GM12874 (cell line): Measurements from ENCODE around the gene DSTN.

Source experiments
- CTCF ChIP-seq: IDR thresholded peaks from 2 replicates; pipeline ENCODE4 v1.5.1; 2011; ENCODE audit warnings: low read depth, mild to moderate bottlenecking, control low read depth, low read length, moderate library complexity; ENCODE audit not compliant: insufficient read depth

Gene DSTN

DNA sequence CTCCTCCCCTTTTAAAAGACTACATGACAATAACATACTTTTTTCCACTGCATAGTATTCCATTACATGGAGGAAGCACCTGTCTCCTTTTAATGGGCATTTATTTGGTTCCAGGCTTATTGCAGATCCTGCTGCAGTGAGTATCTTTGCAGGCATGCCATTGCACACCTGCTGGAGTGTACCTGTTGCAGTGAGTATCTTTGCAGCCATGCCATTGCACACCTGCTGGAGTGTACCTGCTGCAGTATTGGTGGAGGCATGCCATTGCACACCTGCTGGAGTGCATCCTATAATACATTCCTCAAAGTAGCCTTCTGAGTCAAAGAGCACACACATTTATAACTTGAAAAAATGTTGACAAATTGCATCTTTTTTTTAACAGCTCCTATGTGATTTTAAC, 40.3 kb upstream of the DSTN start:
- TF ChIP-seq CTCF: no peak

GRCh38 chr20:17530153-17530552, 39.7 kb upstream of the DSTN start:
- TF ChIP-seq CTCF: no peak

GRCh38 chr20:17530716-17531664, 38.9 kb upstream of the DSTN start, which contains the start of gene BFSP1:
BFSP1 (minus strand) TSS chr20:17531379; CDS start chr20:17531329, 50 bp downstream.
- no peak for TF ChIP-seq CTCF

DNA sequence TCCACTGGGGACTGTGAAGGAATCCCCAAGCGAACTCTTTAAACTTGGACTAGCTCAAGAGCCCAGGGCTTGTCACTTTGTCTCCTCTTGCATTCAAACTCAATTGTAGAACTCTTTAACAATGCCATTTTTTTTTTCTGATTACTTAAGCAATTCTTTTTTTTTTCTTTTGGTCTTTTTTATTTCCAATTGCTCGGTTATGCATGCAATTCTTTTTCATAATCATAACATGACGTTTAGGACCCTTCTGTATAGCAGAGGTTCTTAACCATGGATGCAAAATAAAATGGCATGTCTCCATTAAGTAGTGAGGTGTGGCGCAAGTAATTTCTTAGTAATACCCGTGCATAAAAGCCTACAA, 38.2 kb upstream of the DSTN start:
- no peak for TF ChIP-seq CTCF

- TF ChIP-seq CTCF: no peak
Measured at GRCh38 chr20:17533396-17533795, 36.5 kb upstream of the DSTN start.

DNA sequence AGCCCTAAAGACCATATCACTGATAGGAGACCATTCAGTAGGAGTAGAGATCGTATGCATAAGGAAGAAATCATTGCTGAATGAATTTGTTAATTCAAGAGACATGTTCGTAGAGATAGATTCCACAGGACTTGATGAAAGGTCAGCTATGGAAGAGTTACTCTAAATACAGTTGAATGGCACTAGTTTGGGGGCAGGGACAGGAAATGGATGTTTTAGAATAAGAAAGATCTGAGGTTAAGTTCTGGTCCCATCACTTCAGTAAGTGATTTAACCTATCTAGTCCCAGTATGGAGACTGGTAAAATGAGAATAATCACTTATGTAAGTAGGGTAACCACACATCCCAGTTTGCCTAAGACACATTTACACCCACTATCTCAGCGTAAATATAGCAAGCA, 35.8 kb upstream of the DSTN start:
- TF ChIP-seq CTCF: no peak

DNA sequence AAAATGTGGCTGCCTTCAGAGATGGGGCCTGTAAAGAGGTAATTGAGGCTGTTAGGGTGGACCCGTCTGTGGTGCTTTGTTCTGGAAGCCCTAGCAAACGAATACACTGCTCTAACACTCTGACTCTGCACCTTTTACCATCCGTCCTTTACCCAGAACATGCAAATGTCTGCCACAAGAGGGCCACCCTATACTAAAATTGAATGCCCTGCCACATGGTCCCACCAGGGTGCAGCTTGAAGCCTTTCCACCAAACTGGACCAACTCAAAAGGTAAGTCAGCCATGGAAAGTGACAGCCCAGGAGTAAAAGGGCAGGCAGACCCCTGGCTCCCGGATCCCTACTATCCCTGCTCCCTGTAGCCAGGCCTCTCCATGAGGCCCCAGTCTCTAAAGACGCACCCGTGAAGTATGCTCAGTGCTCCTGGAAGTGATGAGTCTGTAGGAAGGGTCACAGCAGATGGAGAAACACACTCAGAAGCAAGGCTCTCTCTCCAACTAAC, 32.9 kb upstream of the DSTN start:
- peak; percentile 79 for TF ChIP-seq CTCF
